AG08395 (cell line): ENCODE data around the gene PTBP3.
"Not testable (repeated sequence)": the region's sequence is repeated elsewhere in the genome, so short reads cannot be mapped to it uniquely, and the experiment has no call there.

ENCODE experiments used
- DNase-seq: peaks from one replicate; pipeline ENCODE4 v3.0.0; 2012; ENCODE audit warnings: mixed read lengths, low spot score

The PTBP3 gene

DNA sequence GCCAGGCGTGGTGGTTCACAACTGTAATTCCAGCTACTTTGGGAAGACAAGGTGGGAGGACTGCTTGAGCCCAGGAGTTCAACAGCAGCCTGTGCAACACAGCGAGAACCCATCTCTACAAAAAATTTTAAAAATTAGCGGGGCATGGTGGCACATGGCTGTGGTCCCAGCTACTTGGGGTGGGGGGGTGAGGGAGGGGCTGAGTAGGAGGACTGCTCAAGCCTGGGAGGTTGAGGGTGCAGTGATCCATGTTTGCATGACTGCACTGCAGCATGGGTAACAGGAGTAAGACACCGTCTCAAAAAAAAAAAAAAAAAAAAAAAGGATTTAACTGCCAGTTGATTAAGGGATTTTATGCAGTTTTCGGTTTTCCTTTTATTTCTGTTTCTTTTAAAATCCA, 65.0 kb downstream of the PTBP3 start:
- DNase-seq = no peak

DNA sequence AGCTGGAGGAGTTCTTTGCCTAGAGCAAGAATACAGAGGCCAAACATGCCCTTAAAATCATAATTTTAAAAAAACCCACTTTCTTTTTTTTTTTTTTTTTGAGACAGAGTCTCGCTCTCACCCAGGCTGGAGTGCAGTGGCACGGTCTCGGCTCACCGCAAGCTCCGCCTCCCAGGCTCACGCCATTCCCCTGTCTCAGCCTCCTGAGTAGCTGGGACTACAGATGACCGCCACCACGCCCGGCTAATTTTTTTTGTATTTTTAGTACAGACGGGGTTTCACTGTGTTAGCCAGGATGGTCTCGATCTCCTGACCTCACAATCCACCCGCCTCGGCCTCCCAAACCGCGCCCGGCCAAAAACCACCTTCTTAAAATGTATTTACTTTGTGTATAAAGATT, 66.3 kb downstream of the PTBP3 start:
- not testable (repeated sequence) for DNase-seq

DNA sequence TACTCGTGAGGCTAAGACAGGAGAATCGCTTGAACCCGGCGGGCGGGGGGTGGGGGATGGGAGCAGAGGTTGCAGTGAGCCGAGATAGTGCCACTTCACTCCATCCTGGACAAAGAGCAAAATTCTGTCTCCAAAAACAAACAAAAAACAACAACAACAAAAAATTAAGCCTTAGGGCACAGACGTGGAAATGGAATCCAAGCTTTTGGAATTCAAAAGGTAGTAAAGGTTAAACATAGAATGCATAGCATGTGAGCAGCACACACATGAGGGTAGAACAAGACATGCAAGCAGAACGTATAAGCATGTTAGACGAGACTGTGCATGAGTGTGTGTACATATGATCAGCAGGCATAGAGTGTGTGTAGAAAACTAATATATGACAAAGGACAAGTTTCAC, 68.0 kb downstream of the PTBP3 start:
- no peak for DNase-seq

- no peak for DNase-seq
Observed at GRCh38 chr9:112262577-112262976, 70.8 kb downstream of the PTBP3 start.

- no peak for DNase-seq
Observed at GRCh38 chr9:112261133-112261532, 72.3 kb downstream of the PTBP3 start.

DNA sequence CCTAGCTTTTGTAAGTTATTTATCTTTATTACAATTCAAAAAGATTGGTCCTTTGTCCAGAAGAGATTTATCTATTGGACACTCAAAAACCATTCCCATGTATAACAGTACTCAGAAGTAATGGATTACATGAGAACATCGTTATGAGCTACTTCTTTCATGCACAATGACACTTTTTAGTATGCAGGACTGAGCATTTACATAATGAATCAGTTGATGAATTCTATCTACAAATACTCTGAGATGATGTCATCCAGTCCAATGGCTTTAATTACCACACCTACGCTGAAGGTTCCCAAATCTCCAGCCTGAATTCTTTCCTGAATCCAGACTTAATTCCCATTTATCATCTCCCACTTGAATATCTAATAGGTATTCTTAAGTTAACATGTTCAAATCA, 75.3 kb downstream of the PTBP3 start:
- DNase-seq = no peak

DNA sequence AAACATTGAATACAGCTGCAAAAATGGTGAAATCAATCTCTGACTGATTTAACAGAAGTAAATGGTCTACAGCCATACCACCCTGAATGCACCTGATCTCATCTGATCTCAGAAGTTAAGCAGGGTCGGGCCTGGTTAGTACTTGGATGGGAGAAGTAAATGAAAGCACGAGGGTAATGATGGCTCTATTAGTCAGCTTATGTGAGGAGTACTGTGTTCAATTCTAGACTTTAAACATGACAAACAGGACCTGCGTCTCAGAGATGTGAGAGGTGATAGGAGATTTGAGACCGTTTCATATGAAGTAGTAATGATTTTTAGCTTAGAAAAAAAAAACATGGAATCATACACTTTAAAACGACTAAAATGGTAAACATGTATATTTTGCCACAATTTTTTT, 81.2 kb downstream of the PTBP3 start:
- DNase-seq = no peak

DNA sequence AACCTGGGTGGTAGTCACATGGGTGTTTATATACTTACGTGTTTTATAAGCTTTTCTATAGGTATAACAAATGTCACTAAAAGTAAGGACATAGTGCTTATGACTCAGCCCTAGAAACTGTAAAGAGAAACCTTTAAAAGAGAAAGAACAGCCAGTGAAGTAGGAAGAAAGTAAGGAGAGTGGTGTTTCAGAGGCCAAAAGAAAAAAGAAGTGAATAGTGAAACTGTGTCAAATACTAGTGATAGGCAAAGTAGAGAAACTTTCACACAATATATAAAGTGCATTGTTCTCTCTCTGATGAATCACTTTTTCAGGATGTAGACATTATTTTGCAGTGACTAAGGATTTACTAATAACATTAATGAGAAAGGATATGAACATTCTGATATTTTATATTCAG, 84.1 kb downstream of the PTBP3 start:
- DNase-seq = no peak

GRCh38 chr9:112248722-112249121, 84.7 kb downstream of the PTBP3 start:
- peak; percentile 7 for DNase-seq

DNA sequence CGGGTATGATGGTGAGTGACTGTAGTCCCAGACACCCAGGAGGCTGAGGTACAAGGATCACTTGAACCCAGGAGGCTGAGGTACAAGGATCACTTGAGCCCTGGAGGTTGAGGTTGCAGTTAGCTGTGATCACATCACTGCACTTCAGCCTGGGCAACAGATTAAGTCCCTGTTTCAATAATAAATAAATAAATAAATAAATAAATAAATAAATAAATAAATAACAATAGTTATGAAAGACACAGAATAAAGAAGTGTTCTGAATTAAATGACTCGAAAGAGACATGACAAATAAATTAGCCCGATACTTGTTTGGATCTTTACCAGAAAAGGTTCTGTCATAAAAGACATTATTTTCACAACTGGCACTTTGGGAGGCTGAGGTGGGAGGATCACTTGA, 86.3 kb downstream of the PTBP3 start:
- no peak for DNase-seq

GRCh38 chr9:112245126-112245525, 88.3 kb downstream of the PTBP3 start:
- DNase-seq = no peak

GRCh38 chr9:112242147-112242804, 91.1 kb downstream of the PTBP3 start:
- no peak for DNase-seq

DNA sequence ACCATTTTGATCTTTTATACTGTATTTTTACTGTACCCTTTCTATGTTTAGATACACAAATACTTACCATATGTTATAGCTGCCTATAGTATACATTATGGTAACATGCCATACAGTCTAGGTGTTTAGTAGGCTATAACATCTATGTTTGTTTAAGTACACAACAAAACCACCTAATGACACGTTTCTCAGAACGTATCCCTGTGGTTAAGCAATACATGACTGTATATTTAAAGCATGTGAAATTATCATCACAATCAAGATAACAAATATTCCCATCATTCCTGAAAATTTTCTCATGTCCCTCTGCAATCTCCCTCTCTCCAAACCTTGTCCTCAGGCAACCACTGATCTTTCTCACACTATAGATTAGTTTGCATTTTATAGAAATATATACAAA, 91.9 kb downstream of the PTBP3 start:
- no peak for DNase-seq

- DNase-seq = no peak
Observed at GRCh38 chr9:112239708-112240107, 93.7 kb downstream of the PTBP3 start.

- DNase-seq = no peak
Observed at GRCh38 chr9:112239284-112239683, 94.1 kb downstream of the PTBP3 start.

GRCh38 chr9:112234779-112235178, 98.6 kb downstream of the PTBP3 start:
- DNase-seq = no peak

GRCh38 chr9:112233769-112234168, 99.7 kb downstream of the PTBP3 start:
- DNase-seq = peak; percentile 60

GRCh38 chr9:112232233-112232632, 101.2 kb downstream of the PTBP3 start:
- DNase-seq = no peak

DNA sequence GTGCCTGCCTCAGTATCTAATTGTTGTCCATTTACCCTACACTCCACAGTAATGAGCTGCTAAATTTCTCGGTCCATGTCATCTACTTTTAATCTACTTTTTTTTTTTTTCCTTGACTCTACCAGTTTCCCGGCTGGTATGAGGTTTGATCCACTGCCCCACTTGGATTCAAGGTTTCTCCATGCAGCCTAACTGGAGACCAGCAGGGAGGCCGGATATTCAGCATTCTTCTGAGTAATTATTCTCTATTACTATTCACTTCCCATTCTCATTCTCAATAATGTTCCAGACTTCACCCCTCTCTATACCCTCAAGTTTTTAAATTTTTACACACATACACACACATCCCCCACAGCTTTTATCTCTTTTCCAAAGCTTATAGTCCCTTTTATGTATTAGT, 107.3 kb downstream of the PTBP3 start:
- DNase-seq = no peak

GRCh38 chr9:112224401-112225289, 108.8 kb downstream of the PTBP3 start:
- DNase-seq = peak; percentile 33

DNA sequence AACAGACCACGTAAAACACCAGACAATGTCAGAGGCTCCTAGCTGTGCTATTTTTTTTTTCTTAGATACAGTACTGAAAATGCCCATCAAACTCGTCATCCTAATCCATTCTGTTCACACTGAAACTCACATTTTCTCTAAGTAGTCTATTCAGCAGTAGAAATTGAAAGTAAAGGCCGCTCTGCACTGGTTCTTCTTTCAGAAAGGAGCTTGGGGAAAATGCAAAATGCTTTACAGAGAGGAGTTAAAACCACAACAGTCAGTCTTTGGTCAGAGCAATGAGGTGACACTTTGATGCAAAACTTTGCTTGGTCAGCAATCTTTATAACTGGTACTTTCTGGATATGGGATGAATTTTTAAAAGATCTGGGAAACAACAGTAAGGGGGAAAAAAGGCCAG, 114.5 kb downstream of the PTBP3 start:
- no peak for DNase-seq

- DNase-seq = no peak
Observed at GRCh38 chr9:112212926-112213325, 120.5 kb downstream of the PTBP3 start.

GRCh38 chr9:112207451-112207850, 126.0 kb downstream of the PTBP3 start:
- DNase-seq = no peak

DNA sequence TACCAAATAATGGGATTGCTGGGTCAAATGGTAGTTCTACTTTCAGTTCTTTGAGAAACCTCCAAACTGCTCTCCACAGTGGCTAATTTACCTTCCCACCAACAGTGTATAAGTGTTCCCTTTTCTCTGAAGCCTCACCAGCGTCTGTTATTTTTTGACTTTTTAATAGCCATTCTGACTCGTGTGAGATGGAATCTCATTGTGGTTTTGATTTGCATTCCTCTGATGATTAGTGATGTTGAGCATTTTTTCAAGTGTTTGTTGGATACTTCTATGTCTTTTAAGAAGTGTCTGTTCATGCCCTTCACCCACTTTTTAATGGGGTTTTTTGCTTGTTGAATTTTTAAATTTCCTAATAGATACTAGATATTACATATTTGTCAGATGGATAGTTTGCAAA, 129.9 kb downstream of the PTBP3 start:
- DNase-seq = no peak
